Effector memory CD4-positive, alpha-beta T cell (primary cell): ENCODE data around the gene CCNY.

ENCODE experiments used
- DNase-seq, 3 donors: peaks; one replicate each; pipeline ENCODE4 v3.0.0-alpha.2; 2020
- H3K27ac ChIP-seq: 2 replicates; pipeline ENCODE4 v1.7.0; 2013; ENCODE audit warnings: mild to moderate bottlenecking, low read length, moderate library complexity; ENCODE audit not compliant: insufficient read depth, poor library complexity, severe bottlenecking
- H3K27me3 ChIP-seq: replicated peaks from 2 replicates; pipeline ENCODE4 v1.7.0; 2013; ENCODE audit warnings: mild to moderate bottlenecking, low read length; ENCODE audit not compliant: insufficient read depth, control insufficient read depth, poor library complexity, severe bottlenecking
- H3K36me3 ChIP-seq: 2 replicates; pipeline ENCODE4 v1.7.0; 2013; ENCODE audit warnings: mild to moderate bottlenecking, low read length, moderate library complexity; ENCODE audit not compliant: control insufficient read depth, insufficient read depth
- H3K4me1 ChIP-seq: 2 replicates; pipeline ENCODE4 v1.7.0; 2013; ENCODE audit warnings: low read length, mild to moderate bottlenecking; ENCODE audit not compliant: control insufficient read depth, insufficient read depth, poor library complexity, severe bottlenecking
- H3K4me3 ChIP-seq: 2 replicates; pipeline ENCODE4 v1.7.0; 2013; ENCODE audit warnings: low read length, low read depth, mild to moderate bottlenecking; ENCODE audit not compliant: insufficient read depth, poor library complexity, severe bottlenecking
- H3K9me3 ChIP-seq: 2 replicates; pipeline ENCODE4 v1.7.0; 2013; ENCODE audit warnings: mild to moderate bottlenecking, low read length, moderate library complexity; ENCODE audit not compliant: control insufficient read depth

Gene CCNY

DNA sequence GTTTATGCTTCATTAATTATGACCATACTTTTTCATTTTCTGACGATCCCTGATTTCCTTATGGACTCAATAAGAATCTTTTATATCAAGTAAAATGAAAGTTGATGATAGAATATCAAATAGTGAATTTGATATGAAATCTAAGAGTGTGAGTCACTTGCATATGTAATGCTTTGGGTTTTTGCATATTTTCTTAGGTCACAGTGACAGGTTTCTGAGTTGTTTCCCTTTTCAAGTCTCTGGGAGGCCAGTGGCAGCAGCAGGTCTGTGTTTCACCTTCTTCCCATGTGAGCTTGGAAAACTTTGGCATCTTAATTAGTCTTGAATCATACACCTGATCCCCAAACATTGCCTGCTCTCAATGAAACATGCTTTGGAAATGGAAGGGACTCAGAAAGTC lies 234.1 kb downstream of the CCNY start:
- Histone ChIP-seq H3K4me3 (no peak overlapping the region), H3K4me1 (no peaks in the 10 kb centered on the region), H3K9me3 (no peaks in the 10 kb centered on the region), H3K27me3 (no peaks in the 10 kb centered on the region), H3K36me3 (peaks cover 40% of the 10 kb centered on the region), H3K27ac (no peak overlapping the region)
- DNase-seq: no peak

GRCh38 chr10:35572583-35572982 lies 236.3 kb downstream of the CCNY start:
- H3K9me3 ChIP-seq: no peaks in the 10 kb centered on the region
- H3K27me3 ChIP-seq: no peaks in the 10 kb centered on the region
- peaks cover 24% of the 10 kb centered on the region for H3K36me3 ChIP-seq
- no peak overlapping the region for H3K4me3 ChIP-seq
- no peaks in the 10 kb centered on the region for H3K4me1 ChIP-seq
- no peak for DNase-seq
- H3K27ac ChIP-seq: no peak overlapping the region

DNA sequence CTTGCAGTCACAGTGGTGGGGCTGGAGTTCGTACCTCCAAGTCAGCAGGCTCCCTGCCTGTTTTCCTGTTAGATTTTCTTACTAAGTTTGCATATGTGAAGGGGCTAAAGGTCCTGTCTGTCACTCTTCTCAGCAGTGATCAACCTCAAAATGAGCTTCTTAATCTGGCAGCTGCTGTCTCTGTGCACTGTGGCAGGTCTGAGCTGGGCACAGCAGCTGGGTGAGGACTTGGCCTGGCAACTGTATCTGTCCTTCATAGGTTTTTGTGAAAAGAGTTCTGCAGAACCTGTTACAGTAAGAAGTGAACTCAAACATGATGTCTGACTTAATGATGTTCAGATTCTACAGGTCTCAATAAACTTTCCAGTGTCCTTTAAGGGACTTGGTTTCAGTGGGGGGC lies 237.5 kb downstream of the CCNY start:
- H3K4me1 ChIP-seq: no peaks in the 10 kb centered on the region
- H3K9me3 ChIP-seq: no peaks in the 10 kb centered on the region
- no peaks in the 10 kb centered on the region for H3K27me3 ChIP-seq
- H3K27ac ChIP-seq: no peak overlapping the region
- peaks cover 12% of the 10 kb centered on the region for H3K36me3 ChIP-seq
- DNase-seq: no peak
- H3K4me3 ChIP-seq: no peak overlapping the region

DNA sequence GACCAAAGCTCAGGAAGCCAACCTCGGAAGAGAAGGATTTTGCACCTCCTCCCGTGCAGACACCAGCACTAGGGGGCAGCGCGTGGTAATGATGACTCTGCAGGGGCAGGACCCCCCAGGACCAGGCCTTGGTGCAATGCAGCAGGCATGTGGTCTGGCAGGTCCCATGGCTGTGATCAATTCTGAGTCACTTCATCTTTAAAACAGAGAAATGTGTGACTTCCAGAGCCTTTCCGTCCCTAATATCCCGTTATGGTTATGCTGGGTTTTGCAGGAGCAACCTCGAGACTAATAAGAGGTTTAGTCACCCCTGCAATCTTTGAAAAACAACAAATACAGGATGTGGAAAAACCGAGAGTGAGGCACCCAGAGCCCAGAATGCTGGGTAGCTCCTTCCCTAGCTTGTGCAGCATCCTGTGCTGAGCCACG lies 238.6 kb downstream of the CCNY start:
- no peak overlapping the region for H3K4me3 ChIP-seq
- no peaks in the 10 kb centered on the region for H3K27me3 ChIP-seq
- peaks cover under 1% of the 10 kb centered on the region for H3K36me3 ChIP-seq
- no peak overlapping the region for H3K27ac ChIP-seq
- no peaks in the 10 kb centered on the region for H3K9me3 ChIP-seq
- no peaks in the 10 kb centered on the region for H3K4me1 ChIP-seq
- no peak for DNase-seq

DNA sequence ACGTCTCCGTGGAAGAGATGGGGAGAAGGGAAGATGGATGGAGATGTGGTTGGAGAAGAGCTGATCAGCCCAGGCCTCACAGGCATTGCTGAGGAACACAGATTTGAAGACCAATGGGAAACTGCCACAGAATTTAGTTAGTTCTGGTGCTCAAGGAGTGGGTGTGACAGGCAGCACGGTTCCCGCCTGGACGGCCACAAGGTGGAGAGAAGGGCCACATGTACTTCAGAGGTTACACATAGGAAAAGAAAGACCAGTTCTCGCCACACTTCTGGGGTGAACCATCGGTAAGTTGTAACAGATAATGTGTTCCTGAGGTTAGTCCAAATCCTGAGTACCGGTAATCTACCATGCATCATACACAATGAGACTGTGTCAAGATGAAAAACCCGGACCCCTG lies 239.3 kb downstream of the CCNY start:
- Histone ChIP-seq H3K9me3 (no peaks in the 10 kb centered on the region), H3K27ac (no peak overlapping the region), H3K36me3 (no peaks in the 10 kb centered on the region), H3K4me3 (no peak overlapping the region), H3K27me3 (peaks cover 3% of the 10 kb centered on the region), H3K4me1 (no peaks in the 10 kb centered on the region)
- no peak for DNase-seq

DNA sequence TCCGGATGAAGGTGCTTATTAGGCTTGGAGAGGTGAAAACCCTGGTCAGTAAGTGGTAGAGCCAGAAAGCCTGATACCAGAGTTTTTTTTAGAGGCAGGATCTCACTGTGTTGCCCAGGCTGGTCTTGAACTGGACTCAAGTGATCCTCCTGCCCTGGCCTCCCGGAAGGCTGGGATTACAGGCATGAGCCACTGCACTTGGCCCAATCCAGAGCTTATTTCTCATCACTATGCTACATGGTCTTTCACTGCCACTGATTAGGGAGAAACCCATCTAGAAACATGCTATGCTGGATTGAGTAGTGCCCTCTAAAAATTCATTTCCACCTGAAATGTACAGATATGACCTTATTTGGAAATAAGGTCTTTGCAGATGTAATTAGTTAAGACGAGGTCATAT lies 240.4 kb downstream of the CCNY start:
- DNase-seq: no peak
- H3K9me3 ChIP-seq: no peaks in the 10 kb centered on the region
- no peak overlapping the region for H3K4me3 ChIP-seq

GRCh38 chr10:35577926-35578617 lies 241.8 kb downstream of the CCNY start:
- H3K36me3 ChIP-seq: no peaks in the 10 kb centered on the region
- no peak overlapping the region for H3K27ac ChIP-seq
- H3K4me3 ChIP-seq: no peak overlapping the region
- H3K4me1 ChIP-seq: no peaks in the 10 kb centered on the region
- DNase-seq: no peak
- peaks cover 3% of the 10 kb centered on the region for H3K27me3 ChIP-seq
- H3K9me3 ChIP-seq: no peaks in the 10 kb centered on the region

More for the DNA sequence above, 240.4 kb downstream of the CCNY start:
- no peaks in the 10 kb centered on the region for H3K4me1 ChIP-seq
- no peaks in the 10 kb centered on the region for H3K36me3 ChIP-seq
- H3K27ac ChIP-seq: no peak overlapping the region
- H3K27me3 ChIP-seq: peaks cover 3% of the 10 kb centered on the region

DNA sequence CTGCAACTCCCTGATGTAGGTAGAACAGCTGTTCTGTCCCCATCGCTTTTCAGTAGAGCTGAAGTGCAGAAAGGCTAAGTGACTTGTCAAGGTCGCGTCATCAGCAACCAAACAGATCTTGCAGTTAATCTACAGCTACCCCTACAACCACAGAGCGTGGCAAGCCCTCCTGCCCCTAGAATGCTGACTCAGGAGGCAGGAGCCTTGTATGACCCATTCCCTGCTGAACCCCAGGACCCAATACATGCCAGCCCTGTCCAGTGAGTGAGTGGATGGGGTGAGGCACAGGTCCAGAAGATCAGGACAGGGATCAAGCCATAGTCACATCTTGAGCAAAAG lies 242.3 kb downstream of the CCNY start:
- Histone ChIP-seq H3K36me3 (no peaks in the 10 kb centered on the region), H3K9me3 (no peaks in the 10 kb centered on the region), H3K4me1 (no peaks in the 10 kb centered on the region), H3K27ac (no peak overlapping the region), H3K4me3 (no peak overlapping the region), H3K27me3 (peaks cover 3% of the 10 kb centered on the region)
- no peak for DNase-seq

- Histone ChIP-seq H3K9me3 (no peaks in the 10 kb centered on the region), H3K27me3 (peaks cover 3% of the 10 kb centered on the region), H3K4me3 (no peak overlapping the region), H3K36me3 (no peaks in the 10 kb centered on the region), H3K4me1 (no peaks in the 10 kb centered on the region), H3K27ac (no peak overlapping the region)
- no peak for DNase-seq
Measured at GRCh38 chr10:35579116-35579515, 242.8 kb downstream of the CCNY start.

- Histone ChIP-seq H3K4me3 (no peak overlapping the region), H3K4me1 (no peaks in the 10 kb centered on the region), H3K27me3 (peaks cover 3% of the 10 kb centered on the region), H3K9me3 (no peaks in the 10 kb centered on the region), H3K36me3 (no peaks in the 10 kb centered on the region), H3K27ac (no peak overlapping the region)
- no peak for DNase-seq
Measured at GRCh38 chr10:35579726-35580422, 243.6 kb downstream of the CCNY start.
